Neuron (in vitro differentiated cells): Measurements from ENCODE around the gene NUP210.

Experiments
- H2AFZ ChIP-seq: one replicate; pipeline ENCODE4 v1.6.1; 2013; ENCODE audit warnings: low read depth, mild to moderate bottlenecking, inconsistent platforms, low read length, moderate library complexity
- H3K27me3 ChIP-seq: one replicate; pipeline ENCODE4 v1.6.1; 2013; ENCODE audit warnings: low read length; ENCODE audit not compliant: insufficient read depth
- H3K36me3 ChIP-seq: one replicate; pipeline ENCODE4 v1.6.1; 2013; ENCODE audit warnings: low read length; ENCODE audit not compliant: insufficient read depth
- H3K4me1 ChIP-seq: one replicate; pipeline ENCODE4 v1.6.1; 2013; ENCODE audit warnings: low read length; ENCODE audit not compliant: insufficient read depth
- H3K4me3 ChIP-seq: 2 replicates; pipeline ENCODE4 v1.5.1; 2013; ENCODE audit warnings: mild to moderate bottlenecking, low read length, moderate library complexity
- H3K9me3 ChIP-seq: one replicate; pipeline ENCODE4 v1.6.1; 2013; ENCODE audit warnings: low read length

NUP210 gene

DNA sequence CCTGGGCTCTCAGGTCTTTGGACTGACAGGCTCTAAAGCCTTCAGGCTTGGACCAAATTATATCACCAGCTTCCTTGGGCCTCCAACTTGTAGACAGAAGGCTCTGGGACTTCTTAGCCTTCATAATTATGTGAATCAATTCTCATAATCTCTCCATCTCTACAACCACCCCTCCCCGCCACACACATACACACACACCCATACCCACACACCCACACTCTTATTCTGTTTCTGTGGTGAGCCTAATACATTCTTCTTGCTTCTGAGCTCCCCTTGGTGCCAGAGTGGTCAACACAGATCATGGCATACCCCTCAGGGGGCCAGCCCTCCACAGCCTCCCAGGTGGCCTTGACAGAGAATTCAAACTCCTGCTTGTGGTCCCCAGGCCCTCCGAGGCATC lies 5.6 kb upstream of the NUP210 start:
- H3K4me1 ChIP-seq: no peaks in the 10 kb centered on the region
- no peaks in the 10 kb centered on the region for H3K36me3 ChIP-seq
- H3K9me3 ChIP-seq: no peaks in the 10 kb centered on the region
- no peaks in the 10 kb centered on the region for H3K27me3 ChIP-seq
- no peak overlapping the region for H3K4me3 ChIP-seq
- H2AFZ ChIP-seq: no peak overlapping the region

GRCh38 chr3:13424865-13425617 lies 4.9 kb upstream of the NUP210 start:
- H2AFZ ChIP-seq: no peak overlapping the region
- H3K9me3 ChIP-seq: no peaks in the 10 kb centered on the region
- H3K27me3 ChIP-seq: no peaks in the 10 kb centered on the region

DNA sequence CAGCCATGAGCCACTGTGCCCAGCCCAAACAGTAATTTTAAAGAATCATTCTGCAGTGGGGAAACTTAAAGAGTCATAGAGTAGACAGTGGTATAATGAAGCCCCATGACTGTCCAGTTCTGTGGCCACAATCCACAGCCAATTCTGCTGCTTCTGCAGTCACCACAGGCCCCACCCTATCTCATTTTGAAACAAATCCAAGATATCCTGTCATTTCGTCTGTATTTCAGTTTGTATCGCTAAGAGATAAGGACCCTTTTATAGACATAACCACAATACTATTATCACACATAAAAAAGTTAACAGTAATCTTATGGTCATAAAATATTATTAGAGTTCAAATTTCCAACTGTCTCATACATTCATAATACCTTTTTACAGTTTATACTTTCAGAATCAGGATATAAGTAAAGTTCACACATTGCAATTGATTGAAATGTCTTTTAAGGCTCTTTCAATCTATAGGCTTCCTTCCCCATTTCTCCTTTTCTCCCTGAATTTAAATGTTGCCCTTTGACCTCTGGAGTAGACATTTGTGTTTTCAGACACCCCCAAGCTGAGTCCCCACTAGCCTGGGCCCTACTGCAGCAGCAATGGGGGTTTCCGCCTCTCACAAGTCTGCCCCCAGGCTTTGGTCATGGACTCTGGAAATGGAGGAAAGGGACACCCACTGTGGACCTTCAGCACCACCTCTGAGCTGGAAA lies 4.2 kb upstream of the NUP210 start:
- no peak overlapping the region for H2AFZ ChIP-seq
- no peaks in the 10 kb centered on the region for H3K27me3 ChIP-seq
- peaks cover 2% of the 10 kb centered on the region for H3K4me1 ChIP-seq
- H3K4me3 ChIP-seq: no peak overlapping the region
- no peaks in the 10 kb centered on the region for H3K9me3 ChIP-seq
- no peaks in the 10 kb centered on the region for H3K36me3 ChIP-seq

More at GRCh38 chr3:13424865-13425617, 4.9 kb upstream of the NUP210 start:
- no peaks in the 10 kb centered on the region for H3K4me1 ChIP-seq
- no peak overlapping the region for H3K4me3 ChIP-seq
- no peaks in the 10 kb centered on the region for H3K36me3 ChIP-seq

DNA sequence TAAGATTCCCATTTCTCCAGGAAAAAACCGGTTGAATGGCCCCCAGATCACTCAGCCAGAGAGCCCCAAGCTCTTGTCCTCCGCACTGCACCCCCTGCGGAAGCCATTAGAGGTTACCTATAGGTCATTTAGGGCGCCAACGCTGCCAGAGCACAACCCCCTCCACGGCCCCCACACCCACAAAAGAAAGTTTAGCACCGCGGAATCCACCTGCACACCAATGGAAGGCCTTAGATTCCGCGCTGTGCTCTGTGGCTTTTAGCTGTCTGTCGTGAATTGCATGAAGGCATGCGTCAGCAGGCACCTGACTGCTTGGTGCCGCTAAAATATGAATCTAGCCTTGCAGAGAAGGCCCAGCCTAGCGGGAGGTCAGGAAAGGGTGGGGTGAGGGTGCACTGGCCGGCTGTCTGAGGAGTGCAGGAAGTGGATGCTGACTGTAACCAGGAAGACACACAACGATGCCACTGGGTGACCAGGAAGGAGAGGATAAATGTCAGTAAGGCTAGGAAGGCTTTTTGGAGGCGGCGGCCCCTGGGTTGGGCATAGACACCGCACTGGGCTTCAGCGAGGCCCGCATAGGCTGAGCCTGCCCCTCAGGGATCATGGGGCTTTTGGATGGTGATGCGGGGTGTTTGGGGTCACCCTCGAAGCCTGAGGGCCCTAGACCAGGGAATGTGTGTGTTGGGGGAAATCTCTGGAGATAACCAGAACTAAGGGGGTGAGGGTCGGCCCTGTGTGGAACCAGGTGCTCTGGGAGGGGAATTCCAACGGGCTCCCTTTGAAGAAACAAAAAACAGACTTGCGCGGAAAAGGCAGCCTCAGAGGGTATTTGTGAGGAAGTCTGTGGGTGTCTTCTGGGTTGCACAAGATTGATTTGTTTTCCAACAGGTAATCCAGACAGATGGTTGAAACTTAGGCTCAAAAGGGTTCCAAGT lies 976 bp upstream of the NUP210 start:
- peak overlapping the region; percentile 87 for H2AFZ ChIP-seq
- H3K27me3 ChIP-seq: no peaks in the 10 kb centered on the region
- no peaks in the 10 kb centered on the region for H3K36me3 ChIP-seq
- H3K4me3 ChIP-seq: peak overlapping the region; percentile 62
- H3K9me3 ChIP-seq: no peaks in the 10 kb centered on the region
- peaks cover 9% of the 10 kb centered on the region for H3K4me1 ChIP-seq

GRCh38 chr3:13419505-13420044 lies 547 bp downstream of the NUP210 start:
- H3K4me3 ChIP-seq: peak overlapping the region; percentile 62
- peak overlapping the region; percentile 90 for H2AFZ ChIP-seq
- no peaks in the 10 kb centered on the region for H3K9me3 ChIP-seq
- H3K27me3 ChIP-seq: no peaks in the 10 kb centered on the region
- H3K36me3 ChIP-seq: no peaks in the 10 kb centered on the region
- H3K4me1 ChIP-seq: peaks cover 9% of the 10 kb centered on the region

DNA sequence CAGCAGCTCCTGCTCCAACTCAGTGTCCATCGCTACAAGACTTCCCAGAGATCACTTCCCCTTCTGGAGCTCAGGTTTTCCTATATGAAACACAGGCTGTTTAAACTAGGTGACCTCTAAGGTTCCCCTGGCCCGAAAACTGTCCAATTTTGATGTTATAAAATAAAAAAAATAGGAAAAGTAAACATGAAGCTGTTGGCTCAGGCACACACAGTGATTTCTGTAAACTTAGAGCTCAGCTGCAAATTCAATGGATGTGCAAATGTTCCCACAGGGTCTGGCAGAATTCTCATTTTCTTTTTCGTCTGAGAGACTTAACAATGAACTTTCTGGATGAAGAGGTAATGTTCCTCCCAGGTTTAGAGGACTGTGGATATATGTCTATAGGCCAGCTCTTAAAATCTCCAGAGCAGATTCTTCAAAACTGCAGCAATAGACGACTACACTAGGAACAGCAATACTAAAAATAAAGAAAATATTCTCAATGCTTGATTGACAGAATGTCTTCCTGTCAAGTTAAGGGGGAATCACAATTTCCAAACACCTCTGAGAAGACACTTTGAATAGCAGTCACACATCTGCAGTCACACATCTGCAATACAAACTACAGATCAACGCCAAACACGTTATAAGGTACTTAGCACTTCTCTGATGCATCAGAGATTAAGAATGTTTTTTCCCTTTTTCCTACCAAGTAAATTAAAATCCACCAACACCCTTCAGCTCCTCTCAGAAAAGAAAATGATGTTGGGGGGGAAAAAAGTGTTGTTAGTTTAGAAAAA lies 2.8 kb downstream of the NUP210 start:
- no peaks in the 10 kb centered on the region for H3K36me3 ChIP-seq
- no peak overlapping the region for H2AFZ ChIP-seq
- H3K4me3 ChIP-seq: no peak overlapping the region
- no peaks in the 10 kb centered on the region for H3K27me3 ChIP-seq
- H3K9me3 ChIP-seq: no peaks in the 10 kb centered on the region
- peaks cover 9% of the 10 kb centered on the region for H3K4me1 ChIP-seq

DNA sequence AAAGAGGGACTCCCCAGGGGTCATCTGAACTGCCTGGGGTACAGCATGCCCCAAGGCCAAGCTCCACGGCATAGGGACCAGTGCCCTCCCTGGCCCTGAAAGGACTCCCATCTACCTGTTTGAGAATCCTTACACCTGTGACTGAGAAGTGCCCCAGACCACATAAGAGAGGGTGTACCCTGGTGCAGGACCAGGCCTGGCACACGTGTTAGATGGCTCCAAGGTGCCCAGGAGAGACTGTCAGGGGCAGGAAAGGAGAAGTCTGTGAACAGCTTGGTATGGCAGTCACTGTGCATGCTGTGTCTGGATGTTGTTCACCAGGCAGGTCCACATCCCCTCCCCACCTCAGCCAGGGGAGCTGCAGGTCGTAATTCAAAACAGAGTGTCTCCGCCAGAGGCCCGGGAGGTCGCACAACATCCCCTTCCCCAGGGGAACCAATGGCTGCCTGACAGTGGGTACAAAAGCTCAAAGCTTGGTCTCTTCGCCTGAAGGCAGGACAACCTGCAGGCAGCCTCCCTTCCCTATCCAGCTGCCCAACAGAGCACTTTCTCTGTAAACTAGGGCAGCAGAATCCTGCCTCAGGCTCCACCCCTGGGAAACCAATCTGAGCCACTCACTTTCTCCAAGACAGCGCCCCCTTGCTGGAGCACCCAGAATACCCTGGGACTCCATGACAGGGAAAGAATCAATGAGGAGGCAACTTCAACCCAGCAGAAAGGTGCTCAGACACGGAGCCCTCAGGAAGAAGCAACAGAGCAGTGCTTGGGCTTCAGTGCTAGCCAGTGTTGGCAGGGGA lies 3.9 kb downstream of the NUP210 start:
- Histone ChIP-seq H2AFZ (no peak overlapping the region), H3K36me3 (no peaks in the 10 kb centered on the region), H3K27me3 (no peaks in the 10 kb centered on the region), H3K4me1 (peaks cover 9% of the 10 kb centered on the region), H3K9me3 (no peaks in the 10 kb centered on the region), H3K4me3 (no peak overlapping the region)

- Histone ChIP-seq H2AFZ (no peak overlapping the region), H3K4me3 (no peak overlapping the region), H3K27me3 (no peaks in the 10 kb centered on the region), H3K9me3 (no peaks in the 10 kb centered on the region), H3K4me1 (peaks cover 9% of the 10 kb centered on the region), H3K36me3 (no peaks in the 10 kb centered on the region)
Observed at GRCh38 chr3:13415236-13415986, 4.7 kb downstream of the NUP210 start.

DNA sequence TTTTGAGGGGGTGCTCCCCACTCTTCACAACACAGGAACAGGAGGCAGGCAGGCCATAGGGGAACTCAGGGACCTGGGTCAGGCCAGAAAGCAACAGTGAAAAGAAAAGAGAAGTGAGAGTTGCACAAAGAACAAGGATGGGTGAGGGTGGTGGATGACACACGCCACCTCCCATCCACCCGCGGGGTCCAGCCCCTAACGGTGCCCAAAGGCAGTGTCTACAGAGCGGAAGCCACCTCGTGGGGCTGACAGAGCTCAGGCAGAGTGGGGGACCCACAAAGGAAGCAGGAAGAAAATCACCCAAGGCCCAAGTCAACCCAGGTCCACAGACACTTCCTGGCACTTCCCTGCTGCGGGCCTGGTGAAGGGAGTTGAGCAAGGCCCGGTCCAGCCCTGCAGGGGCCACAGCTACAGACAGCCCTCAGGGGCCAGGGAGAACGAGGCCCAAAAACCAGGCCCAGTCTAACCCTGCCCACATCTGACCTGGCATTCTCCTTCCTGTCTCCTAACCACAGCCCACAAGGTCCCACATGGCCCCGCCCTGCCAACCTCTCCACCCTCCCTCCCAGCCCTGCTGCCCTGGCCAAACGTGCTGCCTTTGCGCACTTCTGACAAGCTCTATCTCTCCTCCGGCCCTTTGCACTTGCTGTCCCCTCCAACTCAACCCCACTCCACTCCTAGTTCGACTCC lies 5.9 kb downstream of the NUP210 start:
- H2AFZ ChIP-seq: no peak overlapping the region
- peaks cover 2% of the 10 kb centered on the region for H3K9me3 ChIP-seq
- H3K4me1 ChIP-seq: peaks cover 6% of the 10 kb centered on the region
- H3K36me3 ChIP-seq: no peaks in the 10 kb centered on the region
- H3K27me3 ChIP-seq: no peaks in the 10 kb centered on the region
- H3K4me3 ChIP-seq: no peak overlapping the region

- Histone ChIP-seq H2AFZ (no peak overlapping the region), H3K9me3 (peaks cover 8% of the 10 kb centered on the region), H3K4me1 (no peaks in the 10 kb centered on the region), H3K27me3 (no peaks in the 10 kb centered on the region), H3K4me3 (no peak overlapping the region), H3K36me3 (no peaks in the 10 kb centered on the region)
Observed at GRCh38 chr3:13411186-13411860, 8.8 kb downstream of the NUP210 start.
